HT1080 (cell line): ENCODE measurements around the gene TOX4. TPM values are rescaled to one million over a fixed set of nuclear protein-coding genes. Genes with fewer than 3 reads are reported as not detected.
"Not testable (repeated sequence)": the region's sequence is repeated elsewhere in the genome, so short reads cannot be mapped to it uniquely, and the experiment has no call there.

ENCODE experiments used
- DNase-seq: peaks from one replicate; pipeline ENCODE4 v3.0.0-alpha.2; 2015; ENCODE audit warnings: low read depth
- polyA plus RNA-seq, 2 experiments: library from polyadenylated mRNA; depleted of rRNA; stranded (reverse); fragments of >200 nt; gene quantifications; 2 replicates each; pipeline ENCODE4 v1.2.3, GENCODE V29; 2015
- total RNA-seq: library from RNA; depleted of rRNA; stranded (reverse); fragments of >200 nt; shearing (Covaris generic); gene quantifications from 2 replicates; pipeline ENCODE4 v1.2.3, GENCODE V29; 2014; rRNA removed

TOX4 gene
- 16.4 and 46.2 TPM in 2 replicates for total RNA-seq
- polyA plus RNA-seq (2015; cell fraction: cytosol; rRNA removed) = 44.1 and 46.1 TPM in 2 replicates
- 60.1 and 98.5 TPM in 2 replicates for polyA plus RNA-seq (2015; cell fraction: nucleus; rRNA removed)

DNA sequence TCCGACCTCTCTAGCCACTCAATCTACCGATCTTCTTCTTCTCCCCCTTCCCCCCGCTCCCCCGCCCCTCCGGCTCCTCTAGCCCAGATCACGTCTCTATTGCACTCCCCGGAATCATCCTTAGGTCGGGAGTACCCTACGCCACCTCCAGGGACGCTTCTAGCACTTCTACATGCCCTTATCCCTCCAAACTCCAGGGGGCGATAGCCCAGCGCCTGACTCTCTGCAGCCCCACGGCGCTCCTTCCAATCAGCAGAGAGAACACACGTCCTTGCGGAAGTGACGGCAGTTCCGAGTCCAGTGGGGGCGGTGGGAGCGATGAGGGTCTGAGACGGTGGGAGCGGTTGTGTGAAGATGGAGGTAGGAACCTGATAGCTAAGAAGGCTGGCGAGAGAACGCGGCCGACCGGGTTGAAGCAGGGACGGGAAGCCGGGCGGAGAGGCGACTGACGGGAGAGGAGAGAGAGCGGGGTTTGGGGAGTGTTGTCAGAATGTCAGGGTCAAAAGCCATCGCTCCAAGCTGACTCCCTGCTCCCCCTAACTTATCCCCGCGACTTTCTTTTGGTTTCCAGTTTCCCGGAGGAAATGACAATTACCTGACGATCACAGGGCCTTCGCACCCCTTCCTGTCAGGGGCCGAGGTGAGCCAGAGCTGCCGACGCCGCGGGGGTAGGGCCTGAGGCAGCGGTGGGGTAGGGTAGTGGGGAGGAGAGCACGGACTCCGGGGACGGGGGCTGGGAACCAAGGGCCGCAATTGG is at the start of gene TOX4, which contains the start of gene RAB2B:
Gene TOX4 (plus strand): TSS at position 271 of the 757 bp plus-strand sequence. CDS start 84 bp downstream, at position 355.
Gene RAB2B (minus strand): TSS at position 35 of the 757 bp plus-strand sequence. CDS start 87 bp downstream, outside the sequence.
- DNase-seq = peak; percentile 97

DNA sequence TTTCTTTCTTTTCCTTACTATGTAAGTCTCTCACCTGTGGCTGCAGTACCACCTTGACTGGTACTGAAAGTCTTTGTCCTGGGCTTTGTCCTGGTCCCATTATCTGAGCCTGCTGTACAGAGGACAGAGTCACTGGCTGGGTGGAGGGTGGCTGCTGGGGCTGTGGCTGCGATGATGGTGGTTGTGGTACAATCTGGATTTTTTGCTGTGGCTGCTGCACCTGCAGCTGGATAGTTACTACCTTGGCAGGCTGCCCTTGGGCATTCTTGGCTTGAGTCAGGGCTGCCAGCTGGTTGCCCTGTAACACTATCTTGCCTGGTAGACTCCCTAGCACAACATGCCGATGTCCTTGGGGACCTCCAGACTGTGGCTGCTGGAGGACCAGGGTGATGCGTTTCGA is 48.1 kb upstream of the TOX4 start:
- no peak for DNase-seq

DNA sequence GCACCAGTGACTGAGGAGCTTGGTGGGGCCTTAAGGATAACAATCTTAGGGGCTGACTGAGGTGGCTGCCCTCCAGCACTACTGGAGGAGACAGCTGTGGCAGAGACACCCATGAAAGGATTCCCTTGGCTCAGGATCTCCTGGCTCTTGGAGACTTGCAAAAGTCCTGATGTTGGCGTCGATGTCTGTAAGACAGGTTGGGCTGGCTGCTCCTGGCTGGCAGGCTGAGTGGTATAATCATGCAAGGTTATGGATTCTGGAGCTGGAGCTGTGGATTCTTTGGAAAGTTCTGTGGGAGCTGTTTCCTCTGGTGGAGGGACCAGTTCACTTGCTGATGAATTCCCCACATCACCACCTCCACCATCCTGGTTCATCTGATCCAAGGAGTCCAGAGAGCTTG is 45.9 kb upstream of the TOX4 start:
- no peak for DNase-seq

DNA sequence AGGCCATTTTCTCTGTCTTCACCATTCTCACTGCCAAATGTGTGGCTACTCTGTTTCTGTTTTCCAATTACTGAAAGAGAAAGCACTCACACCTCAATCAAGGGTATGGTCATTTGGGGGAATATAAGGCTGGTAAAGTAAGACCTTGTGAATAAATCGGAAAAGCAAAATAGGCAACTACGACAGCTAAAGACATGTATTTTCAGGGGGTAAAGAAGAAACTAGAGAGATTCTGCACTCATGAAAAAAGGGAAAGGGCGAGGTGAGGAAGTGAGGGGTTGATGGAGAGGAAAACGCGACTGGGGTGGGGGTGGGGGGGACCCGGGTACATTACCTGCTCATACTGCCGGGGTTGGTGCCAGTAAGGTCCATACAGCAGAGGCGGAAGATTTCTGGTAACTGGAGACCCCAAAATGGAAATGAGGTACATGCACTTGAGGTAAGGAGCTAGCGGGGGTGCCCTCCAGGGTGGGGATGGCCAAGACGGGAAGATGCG is 40.4 kb upstream of the TOX4 start:
- DNase-seq = no peak

DNA sequence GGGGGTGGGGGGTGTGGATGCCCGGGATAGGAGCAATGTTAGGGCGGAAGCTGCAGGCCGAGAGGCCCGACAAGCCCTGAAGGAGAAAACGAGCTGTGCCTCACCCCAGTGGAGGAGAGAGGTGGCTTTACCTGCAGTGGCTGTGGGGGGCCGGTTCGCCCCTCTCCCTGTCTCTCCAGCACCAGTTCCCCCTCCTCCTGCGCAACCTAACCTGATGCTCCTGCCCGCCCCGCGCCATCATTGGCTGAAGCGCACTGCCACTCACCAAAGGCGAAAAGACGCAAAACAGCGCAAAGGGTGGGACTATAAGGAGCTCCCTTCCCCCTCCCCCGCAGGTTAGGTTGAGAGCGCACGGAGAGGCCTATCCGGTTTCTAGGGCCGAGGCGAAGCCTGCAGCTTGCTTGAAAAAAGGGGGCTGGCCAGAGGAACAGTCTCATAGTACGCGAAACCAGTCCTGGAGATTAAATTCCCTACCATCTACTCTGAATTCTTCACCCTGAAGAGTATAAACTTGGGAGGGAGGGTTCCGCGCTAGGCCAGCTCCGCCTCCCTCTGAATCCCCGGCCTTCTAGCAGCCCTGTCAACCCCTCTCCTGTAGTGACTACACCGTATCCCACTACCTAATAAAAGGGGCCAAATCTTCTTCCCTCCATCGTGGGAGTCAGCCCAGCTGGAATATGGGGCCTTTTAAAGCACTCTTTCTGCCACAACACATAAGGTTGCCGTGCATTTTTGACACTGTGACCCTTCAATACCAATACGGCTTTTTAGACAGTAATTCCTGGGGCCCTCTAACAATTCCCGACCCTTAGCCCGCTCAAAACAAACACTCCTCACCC is 39.7 kb upstream of the TOX4 start:
- DNase-seq = peak; percentile 97

DNA sequence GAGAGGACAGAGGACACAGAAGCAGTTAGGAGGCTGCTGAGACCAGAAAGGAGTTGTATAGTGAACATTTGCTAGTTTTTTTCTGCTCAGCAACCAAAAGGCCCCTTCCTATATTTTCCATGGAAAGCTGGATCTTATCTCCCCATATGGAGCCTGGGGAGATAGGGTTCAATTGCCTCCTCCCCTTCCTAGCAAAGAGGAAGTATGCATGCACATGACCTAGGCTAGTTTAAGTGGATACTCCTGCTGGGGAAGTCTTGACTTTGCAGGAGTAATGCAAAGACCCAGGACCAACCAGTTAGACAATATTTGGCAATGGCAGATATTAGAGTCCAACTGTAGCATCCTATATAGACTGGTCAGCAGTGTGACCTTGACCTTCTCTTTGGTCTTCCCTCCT is 36.1 kb upstream of the TOX4 start:
- DNase-seq = no peak

DNA sequence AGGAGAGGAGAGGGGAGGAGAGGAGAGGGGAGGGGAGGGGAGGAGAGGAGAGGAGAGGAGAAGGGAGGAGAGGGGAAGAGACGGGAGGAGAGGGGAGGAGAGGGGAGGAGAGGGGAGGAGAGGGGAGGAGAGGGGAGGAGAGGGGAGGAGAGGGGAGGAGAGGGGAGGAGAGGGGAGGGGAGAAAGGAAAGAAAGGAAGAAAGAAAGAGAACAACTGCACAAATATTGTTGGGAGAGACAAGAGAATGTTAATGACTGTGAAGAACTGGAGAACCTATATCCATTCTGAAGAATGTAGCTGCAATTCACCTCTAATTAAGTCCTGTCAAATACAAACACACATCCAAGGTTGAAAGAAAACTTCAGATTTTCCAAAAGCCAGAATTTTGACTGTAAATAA is 34.3 kb upstream of the TOX4 start:
- DNase-seq = not testable (repeated sequence)

DNA sequence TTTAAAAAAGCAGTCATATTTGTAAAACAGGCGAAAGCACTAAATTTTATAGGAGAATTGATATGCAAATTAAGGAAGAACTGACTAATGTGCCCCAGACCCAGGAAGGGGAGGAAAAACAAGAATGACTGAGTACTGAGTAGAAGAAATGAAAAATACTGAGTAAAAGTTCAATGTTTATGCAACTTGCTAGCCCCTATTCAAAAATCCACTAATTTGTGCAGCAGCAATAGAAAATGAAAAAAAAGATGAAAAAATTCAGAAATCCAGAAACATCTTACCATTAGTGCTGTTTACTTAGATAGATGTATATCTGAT is 27.1 kb upstream of the TOX4 start:
- no peak for DNase-seq

DNA sequence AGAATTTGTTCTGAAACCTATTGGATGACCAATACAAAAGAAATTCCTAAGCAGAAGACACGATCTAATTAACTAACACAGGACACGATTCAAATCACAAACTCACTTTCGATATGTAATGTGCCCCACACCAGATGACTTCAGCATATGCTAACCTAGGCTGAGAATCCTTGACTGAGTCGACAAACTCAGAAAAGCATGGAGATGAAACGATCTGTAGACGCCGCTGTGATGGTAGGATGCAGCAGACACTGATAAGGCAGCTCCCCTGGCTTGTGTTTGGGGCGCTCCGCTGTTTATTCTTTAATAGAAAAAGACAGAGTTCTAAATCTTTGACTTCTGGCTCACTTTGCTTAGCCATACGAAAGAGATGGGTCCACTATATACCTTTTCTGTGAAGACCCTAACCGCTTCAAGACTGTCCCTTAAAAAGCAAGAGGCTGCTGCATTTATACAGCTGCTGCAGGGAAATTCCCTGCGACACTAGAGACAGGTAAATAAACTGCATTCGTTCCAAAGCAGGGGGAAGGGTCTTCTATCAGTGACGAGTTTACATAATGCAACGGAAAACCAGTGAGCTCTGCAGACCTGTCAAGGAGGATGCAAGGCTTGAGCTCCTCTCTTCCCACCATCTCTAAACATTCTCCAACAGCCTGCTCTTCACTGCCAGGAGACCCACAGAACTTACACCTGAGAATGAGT is 22.0 kb upstream of the TOX4 start:
- no peak for DNase-seq

DNA sequence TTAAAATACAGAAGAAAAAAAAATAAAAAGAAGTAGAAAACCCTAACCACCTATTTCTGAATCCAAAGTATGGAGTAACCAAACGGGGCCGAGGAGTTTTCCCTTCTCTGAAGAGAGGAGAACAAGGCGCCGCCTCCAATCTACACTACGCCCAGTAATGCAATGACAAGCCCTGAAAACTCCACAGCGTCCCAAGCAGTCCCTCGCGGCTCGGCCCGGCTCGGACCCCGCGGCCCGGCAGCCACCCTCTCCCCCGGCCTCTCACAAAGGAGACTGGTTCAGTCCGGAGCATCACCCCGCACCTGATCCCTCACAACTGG is 21.4 kb upstream of the TOX4 start:
- DNase-seq = no peak

DNA sequence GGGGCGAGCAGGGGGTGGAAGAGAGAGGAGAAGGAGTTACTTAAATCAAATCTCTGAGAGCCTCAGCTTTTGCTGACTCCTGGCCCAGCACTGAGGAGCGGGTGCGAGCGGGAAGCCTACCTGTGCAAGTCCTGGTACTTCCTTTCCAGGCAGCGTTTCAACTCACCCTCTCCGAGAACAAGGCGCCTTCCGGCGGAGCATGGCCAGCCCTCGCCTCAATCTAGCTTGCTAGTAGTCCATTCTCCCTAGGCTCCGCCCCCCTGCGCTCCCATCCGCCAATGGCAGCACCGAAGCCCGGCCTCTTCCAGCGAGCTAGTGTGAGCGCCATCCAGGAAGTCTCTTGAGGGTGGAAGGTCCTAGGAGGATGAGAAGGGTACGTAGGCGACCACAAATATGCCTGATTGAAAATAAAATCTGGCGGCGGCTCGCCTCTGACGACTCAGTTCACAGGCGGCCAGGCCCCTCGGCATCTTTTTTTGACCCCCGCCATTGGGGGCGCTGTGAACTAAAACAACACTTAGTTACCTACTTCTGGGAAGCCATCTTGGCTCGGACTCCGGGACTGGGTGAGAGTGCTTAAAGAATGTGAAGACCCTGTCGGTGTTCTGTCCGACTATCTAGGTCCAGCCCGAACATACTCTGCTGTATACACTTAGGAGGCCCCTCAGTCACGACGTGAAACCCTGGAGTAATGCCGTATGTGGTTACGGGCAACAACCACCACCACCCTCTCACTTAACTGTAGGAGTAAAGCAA is 20.9 kb upstream of the TOX4 start, which contains the start of gene CHD8:
Gene CHD8 (minus strand): TSS at position 212 of the 756 bp plus-strand sequence. CDS start 24,480 bp downstream, outside the sequence.
- DNase-seq = peak; percentile 100

DNA sequence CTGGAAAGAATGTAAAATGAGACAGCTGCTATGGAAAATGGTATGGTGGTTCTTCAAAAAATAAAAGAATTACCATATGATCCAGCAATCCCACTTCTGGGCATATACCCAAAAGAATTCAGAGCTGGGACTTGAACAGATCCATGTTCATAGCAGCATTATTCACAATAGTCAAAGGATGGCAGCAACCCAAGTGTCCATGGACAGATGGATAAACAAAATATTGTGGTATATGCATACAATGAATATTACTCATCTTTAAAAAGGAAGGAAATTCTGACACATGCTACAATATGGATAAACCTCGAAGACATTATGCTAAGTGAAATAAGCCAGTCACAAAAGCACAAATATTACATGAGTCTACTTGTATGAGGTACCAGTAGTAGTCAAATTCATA is 9.4 kb upstream of the TOX4 start:
- peak; percentile 75 for DNase-seq

DNA sequence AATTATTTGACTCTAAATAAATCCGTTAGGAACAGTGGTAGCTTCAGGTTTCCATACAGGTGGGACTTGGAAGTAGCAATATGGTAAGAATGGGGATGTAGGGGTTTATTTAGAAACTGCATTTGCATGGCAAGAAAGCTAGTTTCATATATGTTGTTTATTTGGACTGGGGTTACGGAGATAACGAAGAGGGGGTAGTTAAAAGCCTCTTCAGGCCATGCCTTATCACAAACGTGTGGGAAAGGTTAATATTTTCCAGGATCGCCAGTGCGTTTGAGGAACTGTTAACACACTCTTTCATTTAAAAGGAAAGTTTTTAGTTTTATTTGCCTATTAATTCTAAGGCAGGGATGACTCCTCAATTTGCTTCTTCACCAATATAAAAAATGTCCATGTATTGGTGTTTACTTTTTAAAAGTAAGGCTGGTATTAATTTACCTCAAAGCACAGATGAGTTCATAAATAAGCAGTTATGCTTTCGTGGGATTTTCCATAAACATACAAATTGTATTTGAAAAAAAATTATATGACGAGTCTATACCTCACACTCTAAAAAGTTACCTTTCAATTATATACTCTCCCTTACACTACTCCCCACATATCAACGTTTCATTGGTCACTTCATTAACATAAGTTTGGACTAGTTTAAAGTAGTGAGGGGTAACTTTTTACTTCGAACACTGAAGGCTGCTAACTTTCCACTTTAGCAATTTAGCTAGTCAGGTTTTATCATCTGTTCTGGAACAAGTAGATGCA is 1.1 kb upstream of the TOX4 start:
- peak; percentile 6 for DNase-seq

DNA sequence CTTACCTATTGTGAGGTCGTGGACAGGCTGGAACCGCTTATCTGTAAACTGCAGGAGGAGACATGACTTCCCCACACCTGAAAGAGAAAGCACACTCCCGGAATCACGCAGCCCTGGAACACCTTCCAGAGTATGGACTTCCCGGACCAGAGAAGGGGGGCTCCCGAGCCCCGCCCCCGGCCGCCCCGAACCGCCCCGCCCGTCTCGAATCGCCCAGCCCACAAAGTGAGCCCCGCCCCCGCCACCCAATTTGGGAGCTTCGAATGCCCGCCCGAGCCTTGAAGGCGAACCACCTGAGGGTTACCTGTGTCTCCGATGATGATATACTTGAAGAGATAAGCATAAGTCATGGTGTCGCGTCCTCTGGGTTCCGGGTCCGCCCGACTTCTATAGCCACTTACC is 471 bp upstream of the TOX4 start:
- DNase-seq = no peak

DNA sequence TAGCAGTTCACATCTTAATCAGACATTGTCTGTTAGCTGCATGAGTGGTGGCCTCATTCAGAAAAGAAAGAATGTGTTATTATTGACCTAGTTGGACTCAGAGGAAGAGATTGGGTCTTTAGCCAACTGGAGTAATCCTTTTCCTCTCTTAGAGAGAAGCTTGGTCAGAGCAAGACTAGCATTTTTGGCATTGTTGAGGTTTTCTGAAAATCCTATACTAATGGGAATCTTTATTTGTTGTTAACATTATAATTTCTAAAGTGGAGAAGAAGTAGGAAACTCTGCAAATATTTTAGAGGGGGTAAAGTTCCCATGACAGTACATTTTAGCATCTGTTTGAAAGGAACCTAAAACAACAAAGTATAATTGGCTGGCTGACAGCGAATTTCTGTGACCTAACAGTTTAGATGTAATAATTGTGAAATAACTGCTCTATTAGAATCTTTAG is 9.7 kb downstream of the TOX4 start:
- no peak for DNase-seq

DNA sequence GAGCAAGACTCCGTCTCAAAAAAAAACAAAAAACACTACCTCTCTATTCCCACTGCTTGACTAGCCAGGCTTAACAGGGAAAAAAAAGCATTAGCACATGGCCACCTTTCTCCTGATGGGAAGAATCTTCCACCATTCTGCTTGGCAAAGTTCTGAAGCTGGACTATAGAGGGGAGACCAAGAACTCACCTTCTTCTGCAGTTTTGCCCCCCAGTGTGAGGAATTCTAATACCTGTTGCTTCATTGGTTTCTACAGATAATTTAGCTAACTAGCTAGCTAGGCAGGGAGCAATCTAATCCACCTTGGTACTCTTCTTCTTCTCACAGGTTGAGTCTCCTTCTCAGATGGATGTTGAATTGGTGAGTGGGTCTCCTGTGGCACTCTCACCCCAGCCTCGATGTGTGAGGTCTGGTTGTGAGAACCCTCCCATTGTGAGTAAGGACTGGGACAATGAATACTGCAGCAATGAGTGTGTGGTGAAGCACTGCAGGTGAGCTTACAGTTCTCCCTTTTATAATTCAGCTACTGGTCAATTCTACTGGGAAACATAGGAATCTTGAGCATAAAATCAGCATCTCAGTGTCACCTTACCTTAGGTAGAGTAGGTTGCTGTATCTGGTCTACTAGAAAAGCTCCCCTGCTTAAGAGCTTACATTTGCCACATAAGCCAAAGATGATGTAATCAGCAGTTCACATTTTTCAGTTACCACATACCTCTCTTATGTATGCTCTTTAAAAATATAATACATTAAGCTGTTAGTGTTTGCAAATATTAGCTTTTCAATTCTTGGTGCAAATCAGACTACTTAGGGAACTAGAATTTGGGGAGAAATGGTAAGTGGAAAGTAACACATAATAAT is 18.1 kb downstream of the TOX4 start:
- DNase-seq = no peak

DNA sequence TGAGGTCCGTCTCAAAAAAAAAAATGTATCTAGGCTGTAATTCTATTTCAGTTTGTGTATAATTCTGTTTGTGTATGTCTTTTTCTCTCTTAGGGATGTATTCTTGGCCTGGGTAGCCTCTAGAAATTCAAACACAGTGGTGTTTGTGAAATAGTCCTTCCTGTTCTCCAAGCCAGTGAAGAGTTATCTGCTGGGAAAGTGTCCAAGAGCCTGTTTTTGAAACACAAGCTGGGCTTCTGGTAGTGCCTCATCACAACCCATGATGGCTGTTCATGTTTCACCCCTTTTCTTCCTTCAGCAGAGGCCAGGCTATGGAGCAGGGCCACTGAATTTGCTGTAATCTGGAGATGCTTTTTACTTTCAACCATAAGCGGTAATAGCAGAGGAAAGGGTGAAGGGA is 19.5 kb downstream of the TOX4 start:
- no peak for DNase-seq

DNA sequence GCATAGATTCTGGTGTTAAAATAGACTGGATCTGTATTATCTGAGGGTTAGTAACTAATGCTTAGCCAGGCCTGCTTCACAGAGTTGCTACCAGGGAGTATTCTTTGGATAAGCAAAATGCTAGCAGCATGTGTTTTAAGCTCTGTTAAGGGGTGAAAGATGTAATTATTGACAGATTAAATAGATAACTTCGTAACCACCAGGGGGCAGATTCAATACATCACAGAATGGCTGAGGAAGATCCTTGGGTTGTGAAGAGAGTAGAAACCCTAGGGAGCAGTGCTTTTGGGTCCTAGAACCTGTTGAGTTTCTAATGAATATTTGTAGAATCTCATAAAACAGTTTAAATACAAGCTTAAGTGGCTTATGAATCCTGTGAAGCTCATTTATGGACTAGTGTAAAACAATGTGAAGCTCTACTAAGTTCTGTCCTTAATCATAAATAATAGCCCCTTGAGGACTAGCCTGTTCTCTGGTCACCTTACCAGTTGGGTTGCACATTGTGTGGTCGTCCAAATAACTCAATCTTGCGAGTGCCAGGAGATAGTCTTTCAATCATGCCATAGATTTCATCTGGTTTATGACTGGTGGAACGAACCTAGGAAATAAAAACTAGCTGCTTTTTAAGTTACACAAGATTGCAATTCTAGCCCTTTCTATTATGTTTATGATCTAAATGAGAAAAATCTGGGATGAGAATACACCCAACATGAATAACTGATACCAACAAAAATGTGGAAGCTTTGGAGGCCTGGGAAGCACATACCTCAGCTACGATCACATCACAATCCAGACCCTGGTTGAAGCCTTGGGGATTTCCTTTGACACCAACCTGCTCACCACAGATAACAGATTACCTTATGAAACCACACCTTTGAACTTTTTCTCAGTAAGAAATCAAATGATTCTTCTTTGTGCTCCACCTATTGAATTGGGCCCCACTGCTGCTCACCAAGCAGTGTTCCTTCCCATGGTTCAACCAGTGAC is 21.8 kb downstream of the TOX4 start:
- DNase-seq = peak; percentile 26
